GM18502 (cell line): ENCODE data around the gene RNF213.
"Not testable (repeated sequence)": the region's sequence is repeated elsewhere in the genome, so short reads cannot be mapped to it uniquely, and the experiment has no call there.

ENCODE experiments used
- ATAC-seq: cut with Tn5 transposase; IDR thresholded peaks from one replicate; pipeline ENCODE4 v1.9.1; 2021; ENCODE audit warnings: mild to moderate bottlenecking; ENCODE audit not compliant: unreplicated experiment, poor library complexity

Gene RNF213

DNA sequence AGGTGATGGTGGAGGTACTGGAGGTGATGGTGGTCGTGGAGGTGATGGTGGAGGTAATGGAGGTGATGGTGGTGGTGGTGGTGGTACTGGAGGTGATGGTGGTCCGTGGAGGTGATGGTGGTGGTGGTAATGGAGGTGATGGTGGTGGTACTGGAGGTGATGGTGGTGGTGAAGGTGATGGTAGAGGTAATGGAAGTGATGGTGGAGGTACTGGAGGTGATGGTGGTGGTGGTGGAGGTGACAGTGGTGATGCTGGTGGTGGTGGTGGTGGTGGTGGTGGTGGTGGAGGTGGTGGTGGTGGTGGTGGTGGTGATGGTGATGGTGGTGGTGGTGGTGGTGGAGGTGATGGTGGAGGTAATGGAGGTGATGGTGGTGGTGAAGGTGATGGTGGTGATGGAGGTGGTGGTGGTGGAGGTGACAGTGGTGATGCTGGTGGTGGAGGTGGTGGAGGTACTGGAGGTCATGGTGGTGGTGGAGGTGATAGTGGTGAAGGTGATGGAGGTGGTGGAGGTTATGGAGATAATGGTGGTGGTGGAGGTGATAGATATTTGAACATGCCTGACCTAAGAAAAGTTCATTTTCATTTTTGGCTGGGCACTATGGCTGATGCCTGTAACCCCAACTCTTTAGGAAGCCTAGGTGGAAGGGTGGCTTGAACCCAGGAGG lies 55.0 kb downstream of the RNF213 start:
- ATAC-seq = no peak

- ATAC-seq = no peak
Observed at GRCh38 chr17:80316431-80316830, 55.8 kb downstream of the RNF213 start.

DNA sequence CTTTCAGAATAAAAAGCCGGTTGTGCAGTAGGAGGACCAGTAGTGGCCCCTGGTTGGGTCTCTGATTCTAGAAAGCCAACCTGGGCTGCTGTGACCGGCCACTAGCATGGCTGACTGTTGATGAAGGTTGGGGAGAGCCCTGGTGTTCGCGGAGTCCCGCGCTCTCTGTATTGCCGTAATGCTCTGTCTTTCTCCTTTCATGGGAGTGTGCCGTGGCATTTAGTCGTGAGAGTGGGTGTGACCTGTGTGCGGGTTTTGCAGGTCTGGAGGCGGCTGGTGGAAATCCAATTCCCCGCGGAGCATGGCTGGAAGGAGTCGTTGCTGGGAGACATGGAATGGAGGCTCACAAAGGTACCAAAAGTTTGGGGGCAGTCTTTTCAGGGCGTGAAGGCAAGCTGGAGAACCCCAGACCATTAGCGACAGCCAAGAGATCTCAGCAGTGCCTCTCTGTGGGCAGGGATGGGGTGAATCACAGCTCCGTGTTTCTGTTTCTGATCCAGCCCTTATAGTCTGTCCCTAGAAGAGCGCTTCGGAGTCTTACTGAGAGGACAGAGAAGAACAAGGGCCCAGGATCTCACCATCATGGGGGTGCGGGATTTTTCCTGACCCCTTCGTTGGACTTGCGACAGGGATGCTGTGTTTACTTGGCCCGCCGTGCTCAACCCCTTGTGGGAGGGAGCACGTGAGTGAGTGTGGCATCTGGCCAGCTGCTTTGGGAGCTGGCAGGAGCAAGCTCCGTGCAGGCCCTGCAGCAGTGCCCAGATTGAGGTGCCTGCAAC lies 56.5 kb downstream of the RNF213 start:
- ATAC-seq = no peak

- no peak for ATAC-seq
Observed at GRCh38 chr17:80317706-80317980, 57.0 kb downstream of the RNF213 start.

DNA sequence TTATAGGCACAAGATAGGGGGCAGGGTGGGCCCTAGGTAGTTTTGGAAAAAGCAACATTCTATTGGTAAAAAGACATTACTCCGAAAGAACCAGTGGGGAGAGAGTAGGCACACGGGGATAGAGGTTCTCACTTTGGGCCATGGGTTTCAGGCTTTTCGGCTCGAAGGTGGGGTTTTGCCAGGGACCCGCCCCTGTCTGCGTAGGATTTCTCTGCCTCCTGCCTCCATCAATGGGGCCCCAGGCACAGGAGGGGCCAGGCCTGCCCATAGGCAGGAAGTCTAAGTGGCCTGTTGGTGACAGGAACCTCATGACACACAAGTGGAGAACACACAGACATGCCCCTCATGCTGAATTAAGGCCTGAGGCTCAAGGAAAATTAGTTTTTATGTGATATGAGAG lies 57.5 kb downstream of the RNF213 start:
- no peak for ATAC-seq

GRCh38 chr17:80319262-80319998 lies 58.8 kb downstream of the RNF213 start:
- no peak for ATAC-seq

- ATAC-seq = no peak
Observed at GRCh38 chr17:80319999-80320344, 59.3 kb downstream of the RNF213 start.

DNA sequence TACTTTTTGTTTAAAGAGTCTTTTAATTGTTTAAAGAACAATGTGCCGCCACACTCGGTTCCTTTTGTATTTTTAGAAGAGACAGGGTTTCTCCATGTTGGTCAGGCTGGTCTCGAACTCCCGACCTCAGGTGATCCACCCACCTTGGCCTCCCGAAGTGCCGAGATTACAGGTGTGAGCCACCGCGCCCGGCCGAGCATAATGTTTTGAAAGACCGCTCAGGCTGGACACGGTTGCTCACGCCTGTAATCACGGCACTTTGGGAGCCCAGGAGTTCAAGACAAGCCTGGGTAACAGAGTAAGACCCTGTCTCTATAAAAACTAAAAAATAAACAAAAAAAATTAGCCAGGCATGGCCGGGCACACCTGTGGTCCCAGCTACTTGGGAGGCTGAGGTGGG lies 59.8 kb downstream of the RNF213 start:
- ATAC-seq = no peak

- no peak for ATAC-seq
Observed at GRCh38 chr17:80322864-80323263, 62.2 kb downstream of the RNF213 start.

GRCh38 chr17:80323982-80324381 lies 63.3 kb downstream of the RNF213 start:
- no peak for ATAC-seq

- ATAC-seq = no peak
Observed at GRCh38 chr17:80327518-80327917, 66.9 kb downstream of the RNF213 start.

GRCh38 chr17:80328634-80329380 lies 68.2 kb downstream of the RNF213 start:
- ATAC-seq = no peak

GRCh38 chr17:80329421-80329820 lies 68.8 kb downstream of the RNF213 start:
- ATAC-seq = not testable (repeated sequence)

DNA sequence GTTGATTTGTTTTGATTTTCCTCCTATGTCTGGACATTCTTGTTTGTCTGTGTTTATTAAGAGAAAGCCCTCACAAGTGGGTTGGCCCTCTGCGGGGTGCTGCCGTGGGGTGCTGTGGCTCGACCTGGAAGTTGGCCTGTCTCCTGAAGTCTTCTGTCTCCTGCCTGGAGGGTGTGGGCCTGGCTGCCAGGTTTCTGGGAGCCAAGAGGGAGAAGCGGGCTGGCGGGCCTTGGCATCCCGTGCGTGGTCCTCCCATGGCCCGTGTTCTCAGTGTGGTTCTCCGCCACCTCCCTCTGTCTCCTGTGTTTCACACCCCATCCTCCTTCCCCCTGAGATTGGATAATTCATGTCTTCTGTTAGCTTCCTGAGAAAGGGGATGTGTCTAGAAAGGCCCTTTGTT lies 69.6 kb downstream of the RNF213 start:
- ATAC-seq = no peak

- not testable (repeated sequence) for ATAC-seq
Observed at GRCh38 chr17:80330938-80331337, 70.3 kb downstream of the RNF213 start.

- no peak for ATAC-seq
Observed at GRCh38 chr17:80331820-80332219, 71.2 kb downstream of the RNF213 start.

- no peak for ATAC-seq
Observed at GRCh38 chr17:80337195-80337895, 76.7 kb downstream of the RNF213 start.

GRCh38 chr17:80339118-80339517 lies 78.5 kb downstream of the RNF213 start:
- ATAC-seq = no peak

DNA sequence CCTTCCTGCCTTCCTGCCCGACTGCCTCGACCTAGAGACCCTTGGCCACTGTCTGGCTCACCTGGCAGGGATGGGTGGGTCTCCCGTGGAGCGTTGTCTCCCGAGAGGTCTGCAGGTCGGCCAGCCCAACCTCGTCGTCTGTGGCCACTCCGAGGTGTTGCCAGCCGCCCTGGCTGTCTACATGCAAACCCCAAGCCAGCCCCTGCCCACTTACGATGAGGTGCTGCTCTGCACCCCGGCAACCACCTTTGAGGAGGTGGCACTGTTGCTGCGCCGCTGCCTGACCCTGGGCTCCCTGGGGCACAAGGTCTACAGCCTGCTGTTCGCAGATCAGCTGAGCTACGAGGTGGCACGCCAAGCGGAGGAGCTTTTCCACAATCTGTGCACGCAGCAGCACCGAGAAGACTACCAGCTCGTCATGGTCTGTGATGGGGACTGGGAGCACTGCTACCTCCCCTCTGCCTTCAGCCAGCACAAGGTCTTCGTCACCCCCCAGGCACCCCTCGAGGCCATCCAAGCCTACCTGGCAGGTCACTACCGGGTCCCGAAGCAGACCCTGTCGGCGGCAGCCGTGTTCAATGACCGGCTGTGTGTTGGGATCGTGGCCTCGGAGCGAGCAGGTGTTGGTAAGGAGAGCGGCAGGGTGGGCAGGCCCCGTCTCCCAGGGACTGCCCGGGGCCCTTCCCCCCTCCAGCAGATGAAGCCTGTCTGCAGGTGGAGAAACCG lies 79.2 kb downstream of the RNF213 start:
- ATAC-seq = no peak

DNA sequence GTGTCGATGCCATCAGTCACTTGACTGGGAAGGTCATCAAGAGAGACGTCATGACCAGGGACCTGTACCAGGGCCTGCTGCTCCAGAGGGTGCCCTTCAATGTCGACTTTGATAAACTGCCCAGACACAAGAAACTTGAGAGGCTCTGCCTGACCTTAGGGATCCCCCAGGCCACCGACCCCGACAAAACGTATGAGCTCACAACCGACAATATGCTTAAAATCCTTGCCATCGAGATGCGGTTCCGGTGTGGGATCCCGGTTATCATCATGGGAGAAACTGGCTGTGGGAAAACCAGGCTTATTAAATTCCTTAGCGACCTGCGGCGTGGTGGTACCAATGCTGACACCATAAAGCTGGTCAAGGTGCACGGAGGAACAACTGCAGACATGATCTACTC lies 84.7 kb downstream of the RNF213 start:
- no peak for ATAC-seq
